ENCODE measurements around the gene POLR1D.

DNA sequence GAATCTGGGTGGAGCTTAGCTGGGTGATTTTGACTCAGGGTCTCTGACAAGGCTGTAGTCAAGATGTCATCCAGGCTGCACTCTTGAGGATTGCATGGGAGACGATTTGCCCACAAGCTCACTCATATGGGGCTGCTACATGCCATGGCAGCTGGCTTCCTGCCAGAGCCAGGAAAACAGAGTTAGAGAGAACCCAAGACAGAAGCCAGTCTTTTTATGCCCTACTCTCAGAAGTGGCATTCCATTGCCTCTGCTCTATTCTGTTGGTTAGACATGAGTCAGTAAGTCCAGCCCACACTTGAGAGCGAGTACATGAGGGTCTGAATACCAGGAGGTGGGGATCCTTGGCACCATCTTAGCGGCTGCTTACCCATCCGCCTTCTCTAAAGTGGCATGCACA lies 9.5 kb downstream of the POLR1D start:
- TF ChIP-seq, protein P1, sequence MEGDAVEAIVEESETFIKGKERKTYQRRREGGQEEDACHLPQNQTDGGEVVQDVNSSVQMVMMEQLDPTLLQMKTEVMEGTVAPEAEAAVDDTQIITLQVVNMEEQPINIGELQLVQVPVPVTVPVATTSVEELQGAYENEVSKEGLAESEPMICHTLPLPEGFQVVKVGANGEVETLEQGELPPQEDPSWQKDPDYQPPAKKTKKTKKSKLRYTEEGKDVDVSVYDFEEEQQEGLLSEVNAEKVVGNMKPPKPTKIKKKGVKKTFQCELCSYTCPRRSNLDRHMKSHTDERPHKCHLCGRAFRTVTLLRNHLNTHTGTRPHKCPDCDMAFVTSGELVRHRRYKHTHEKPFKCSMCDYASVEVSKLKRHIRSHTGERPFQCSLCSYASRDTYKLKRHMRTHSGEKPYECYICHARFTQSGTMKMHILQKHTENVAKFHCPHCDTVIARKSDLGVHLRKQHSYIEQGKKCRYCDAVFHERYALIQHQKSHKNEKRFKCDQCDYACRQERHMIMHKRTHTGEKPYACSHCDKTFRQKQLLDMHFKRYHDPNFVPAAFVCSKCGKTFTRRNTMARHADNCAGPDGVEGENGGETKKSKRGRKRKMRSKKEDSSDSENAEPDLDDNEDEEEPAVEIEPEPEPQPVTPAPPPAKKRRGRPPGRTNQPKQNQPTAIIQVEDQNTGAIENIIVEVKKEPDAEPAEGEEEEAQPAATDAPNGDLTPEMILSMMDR (IDR thresholded peaks at IDR 0.05): no peak
- no peak for TF ChIP-seq POLR2A (IDR thresholded peaks at IDR 0.05)
